ENCODE data around the gene POC1B. TPM values are rescaled to one million over a fixed set of nuclear protein-coding genes. Genes with fewer than 3 reads are reported as not detected.

The POC1B gene
- total RNA-seq, 4 donors from 2014 or later: 24.3 to 42.9 (median 31.1) TPM

GRCh38 chr12:89514751-89515150 lies 11.1 kb downstream of the POC1B start:
- DNase-seq: no peak
- Histone ChIP-seq H3K9me3 (no peaks in the 10 kb centered on the region), H3K27ac (no peak overlapping the region), H3K4me3 (no peak overlapping the region), H3K27me3 (no peaks in the 10 kb centered on the region), H3K4me1 (no peaks in the 10 kb centered on the region), H3K36me3 (no peaks in the 10 kb centered on the region)
- TF ChIP-seq CTCF (IDR thresholded peaks at IDR 0.05) (no peak), POLR2A (IDR thresholded peaks at IDR 0.05) (no peak)

GRCh38 chr12:89513544-89513943 lies 12.3 kb downstream of the POC1B start:
- Histone ChIP-seq H3K9me3 (no peaks in the 10 kb centered on the region), H3K36me3 (no peaks in the 10 kb centered on the region), H3K4me1 (no peaks in the 10 kb centered on the region), H3K27ac (no peak overlapping the region), H3K27me3 (no peaks in the 10 kb centered on the region), H3K4me3 (no peak overlapping the region)
- no peak for TF ChIP-seq POLR2A (IDR thresholded peaks at IDR 0.05)
- no peak for TF ChIP-seq CTCF (IDR thresholded peaks at IDR 0.05)
- no peak for DNase-seq

- H3K4me1 ChIP-seq: peaks cover 0 to 16% (median 0%) of the 10 kb centered on the region in 4 donors
- DNase-seq: no peak
- TF ChIP-seq CTCF (IDR thresholded peaks at IDR 0.05) (no peak), POLR2A (IDR thresholded peaks at IDR 0.05) (no peak)
- no peaks in the 10 kb centered on the region for H3K36me3 ChIP-seq
- H3K9me3 ChIP-seq: no peaks in the 10 kb centered on the region
- peak overlapping the region in 3 of 4 donors; percentile 28 to 59 (median 48) for H3K27ac ChIP-seq
- H3K27me3 ChIP-seq: no peaks in the 10 kb centered on the region
- H3K4me3 ChIP-seq: no peak overlapping the region
Observed at GRCh38 chr12:89507015-89507824, 18.6 kb downstream of the POC1B start.

GRCh38 chr12:89506050-89506449 lies 19.8 kb downstream of the POC1B start:
- TF ChIP-seq POLR2A (IDR thresholded peaks at IDR 0.05) (no peak), CTCF (IDR thresholded peaks at IDR 0.05) (no peak)
- H3K27ac ChIP-seq: peak overlapping the region in 2 of 4 donors; percentile 48 to 59
- no peaks in the 10 kb centered on the region for H3K27me3 ChIP-seq
- no peak for DNase-seq
- peaks cover 0 to 16% (median 0%) of the 10 kb centered on the region in 4 donors for H3K4me1 ChIP-seq
- H3K9me3 ChIP-seq: no peaks in the 10 kb centered on the region
- H3K36me3 ChIP-seq: no peaks in the 10 kb centered on the region
- H3K4me3 ChIP-seq: no peak overlapping the region

GRCh38 chr12:89504560-89505346 lies 21.1 kb downstream of the POC1B start:
- Histone ChIP-seq H3K27ac (no peak overlapping the region), H3K9me3 (no peaks in the 10 kb centered on the region), H3K4me3 (no peak overlapping the region), H3K27me3 (no peaks in the 10 kb centered on the region), H3K36me3 (no peaks in the 10 kb centered on the region), H3K4me1 (peaks cover 0 to 16% (median 0%) of the 10 kb centered on the region in 4 donors)
- TF ChIP-seq CTCF (IDR thresholded peaks at IDR 0.05): peak in 1 of 6 experiments; percentile 13
- no peak for TF ChIP-seq POLR2A (IDR thresholded peaks at IDR 0.05)
- no peak for DNase-seq

Measured in Peyer's patch (tissue), 4 donors.